ENCODE results near the gene STRA6. TPM values are rescaled to one million over a fixed set of nuclear protein-coding genes. Genes with fewer than 3 reads are reported as not detected.

Gene STRA6
- total and polyA plus RNA-seq, 5 donors = 0.20 to 0.58 (median 0.32) TPM

DNA sequence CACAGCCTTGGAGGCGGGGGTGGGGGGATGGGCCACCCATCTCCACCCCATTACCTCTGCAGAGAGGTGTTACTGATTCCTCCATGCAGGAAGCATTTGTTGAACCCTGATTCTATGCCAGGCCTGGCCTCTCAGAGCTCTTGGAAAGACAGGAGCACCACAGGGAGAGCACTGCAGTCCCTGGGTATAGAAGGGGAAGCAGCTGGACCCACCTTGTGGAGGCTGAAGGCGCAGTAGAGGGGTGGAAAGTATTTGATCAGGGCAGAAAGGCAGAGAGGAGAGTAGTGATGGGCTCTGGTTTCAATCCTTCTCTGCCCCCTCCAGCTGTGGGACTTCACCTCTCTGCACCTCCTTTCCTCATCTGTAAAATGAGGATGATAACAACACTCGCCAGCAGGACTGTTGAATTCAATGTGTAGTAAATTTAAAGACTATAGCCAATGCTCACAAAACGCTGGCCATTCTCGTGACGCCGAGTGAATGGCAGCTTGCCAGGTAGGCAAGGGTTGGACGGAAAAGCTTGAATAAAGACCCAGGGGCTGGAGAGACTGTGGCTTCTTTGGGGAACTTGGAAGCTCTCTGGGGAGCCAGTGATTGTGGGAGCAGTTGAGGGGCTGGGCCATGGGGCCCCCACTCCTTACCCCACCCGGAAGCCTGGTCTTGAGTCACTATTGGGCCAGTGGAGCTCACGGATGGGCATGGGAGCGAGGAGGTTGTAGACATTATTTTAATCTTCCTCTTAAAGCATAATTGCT lies 25.6 kb upstream of the STRA6 start:
- ATAC-seq = peak in 1 of 2 donors; percentile 8
- no peak overlapping the region for H3K4me3 ChIP-seq (ENCODE audit: low read length)
- 38% methylated on average over 11 of the region's 11 CpGs for WGBS
- DNase-seq = peak; percentile 43 to 67 (median 63)
- no peaks in the 10 kb centered on the region for H3K9me3 ChIP-seq (ENCODE audit: control insufficient read depth, low read length)
- no peaks in the 10 kb centered on the region for H3K27me3 ChIP-seq (ENCODE audit: control insufficient read depth, insufficient read depth)
- H3K4me1 ChIP-seq (ENCODE audit: control insufficient read depth, insufficient read depth, low read length) = no peaks in the 10 kb centered on the region
- H3K27ac ChIP-seq (ENCODE audit: low read length) = no peak overlapping the region
- intact Hi-C loops (cut with DNase I) = no loop called here

DNA sequence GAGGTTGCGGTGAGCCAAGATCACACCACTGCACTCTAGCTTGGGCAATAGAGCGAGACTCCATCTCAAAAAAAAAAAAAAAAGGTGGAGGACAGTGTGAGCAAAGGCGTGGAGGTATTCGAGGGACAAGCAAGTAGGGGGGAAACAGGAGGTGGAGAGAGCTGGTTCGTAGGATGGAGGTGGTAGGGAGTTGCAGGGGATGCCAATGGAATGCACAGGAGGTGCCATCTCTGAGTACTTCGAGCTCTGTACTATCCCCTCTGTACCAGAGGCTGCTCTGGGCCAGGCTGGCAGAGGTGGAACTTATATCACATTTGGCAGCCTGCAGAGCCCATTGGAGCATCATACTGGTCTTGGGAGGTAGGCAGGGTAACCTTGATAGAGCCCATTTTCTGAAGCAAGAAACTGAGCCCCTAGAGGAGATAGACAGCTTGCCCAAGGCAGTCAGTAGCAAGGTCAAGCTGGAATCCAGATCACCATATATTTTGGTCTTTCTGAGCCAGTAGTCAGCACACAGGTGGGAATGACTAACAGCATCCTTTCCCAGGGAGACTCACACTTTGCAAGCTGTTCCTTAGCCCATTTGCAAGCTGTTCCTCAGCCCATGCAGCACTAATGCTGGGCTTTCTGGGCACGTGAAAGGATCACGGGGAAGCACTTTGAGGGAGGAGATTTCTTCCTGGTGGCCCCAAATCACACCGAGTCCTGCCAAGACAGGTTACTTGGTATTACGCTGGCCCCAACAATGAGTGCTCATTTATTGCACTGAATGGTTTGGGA lies 24.4 kb upstream of the STRA6 start:
- intact Hi-C loops (cut with DNase I) = no loop called here
- 92% methylated on average over 10 of the region's 10 CpGs for WGBS
- Histone ChIP-seq H3K27ac (ENCODE audit: low read length) (no peak overlapping the region), H3K4me1 (ENCODE audit: control insufficient read depth, insufficient read depth, low read length) (no peaks in the 10 kb centered on the region), H3K9me3 (ENCODE audit: control insufficient read depth, low read length) (no peaks in the 10 kb centered on the region), H3K27me3 (ENCODE audit: control insufficient read depth, insufficient read depth) (no peaks in the 10 kb centered on the region), H3K4me3 (ENCODE audit: low read length) (no peak overlapping the region)
- peak in 2 of 3 donors; percentile 9 to 10 for DNase-seq
- ATAC-seq = no peak

DNA sequence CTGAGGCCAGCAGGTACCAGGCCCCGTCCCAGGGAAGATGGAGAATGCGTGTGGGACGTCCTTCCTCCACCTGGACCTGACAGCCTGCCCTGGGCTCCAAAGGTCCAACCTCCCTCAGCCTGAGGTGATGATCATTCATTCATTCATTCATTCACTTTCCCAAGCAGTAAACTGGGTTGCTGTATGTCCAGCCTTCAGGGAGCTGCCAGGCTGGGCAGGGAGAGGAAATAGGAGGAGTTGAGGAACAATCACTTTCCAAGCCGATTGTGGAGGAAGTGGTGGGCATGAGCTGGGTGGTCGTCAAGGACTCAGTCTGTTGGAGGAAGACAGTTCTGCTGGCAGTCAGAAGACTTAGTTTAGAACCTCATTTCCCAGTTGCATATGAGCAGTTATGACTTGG lies 23.3 kb upstream of the STRA6 start:
- H3K9me3 ChIP-seq (ENCODE audit: control insufficient read depth, low read length) = no peaks in the 10 kb centered on the region
- intact Hi-C loops (cut with DNase I) = no loop called here
- no peaks in the 10 kb centered on the region for H3K27me3 ChIP-seq (ENCODE audit: control insufficient read depth, insufficient read depth)
- H3K4me1 ChIP-seq (ENCODE audit: control insufficient read depth, insufficient read depth, low read length) = no peaks in the 10 kb centered on the region
- ATAC-seq (no peak), DNase-seq (peak in 1 of 3 donors; percentile 6)
- H3K4me3 ChIP-seq (ENCODE audit: low read length) = no peak overlapping the region
- H3K27ac ChIP-seq (ENCODE audit: low read length) = no peak overlapping the region
- 77% methylated on average over 5 of the region's 5 CpGs for WGBS

DNA sequence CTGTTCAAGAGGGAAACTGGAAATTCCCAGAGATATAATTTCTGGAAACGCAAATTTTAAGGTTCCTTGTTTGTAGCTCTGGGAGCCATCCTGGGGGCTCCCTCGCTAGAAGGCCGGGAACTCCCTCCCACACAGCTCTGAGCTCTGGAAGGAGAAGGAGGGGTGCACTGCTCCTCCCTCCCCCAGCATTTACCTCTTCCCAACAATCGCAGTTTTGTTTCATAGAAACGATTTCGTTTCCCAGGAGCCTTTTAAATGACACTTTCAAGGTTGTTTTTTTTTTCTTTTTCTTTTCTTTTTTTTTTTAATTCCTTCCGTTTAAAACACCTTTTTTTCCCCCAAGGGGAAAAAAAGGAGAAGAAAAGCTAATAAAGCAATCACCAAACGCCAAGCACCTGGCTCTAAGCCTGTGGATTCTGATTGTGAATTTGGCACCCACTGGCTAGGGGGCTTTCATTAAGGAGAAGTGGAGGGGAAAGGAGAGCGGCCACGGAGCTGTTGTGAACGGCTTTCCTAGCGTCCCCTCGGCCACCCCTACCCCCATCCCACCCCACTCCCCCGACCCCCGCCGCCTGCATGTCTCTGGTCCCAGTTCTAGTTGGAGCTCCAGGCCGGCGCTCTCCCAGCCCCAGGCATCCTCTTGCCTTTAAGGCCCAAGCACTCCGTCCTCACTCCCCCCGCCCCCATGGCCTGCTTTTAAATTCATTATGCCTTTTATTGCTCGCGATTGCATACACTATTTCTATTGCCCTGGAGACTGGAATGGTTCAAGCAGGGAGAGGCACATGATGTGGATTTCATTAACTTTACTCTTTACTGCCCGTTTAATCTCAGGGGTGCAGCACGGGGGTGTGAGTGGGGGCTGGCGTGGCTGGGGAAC lies 19.9 kb upstream of the STRA6 start:
- Histone ChIP-seq H3K4me1 (ENCODE audit: control insufficient read depth, insufficient read depth, low read length) (no peaks in the 10 kb centered on the region), H3K9me3 (ENCODE audit: control insufficient read depth, low read length) (no peaks in the 10 kb centered on the region), H3K27me3 (ENCODE audit: control insufficient read depth, insufficient read depth) (no peaks in the 10 kb centered on the region), H3K27ac (ENCODE audit: low read length) (no peak overlapping the region), H3K4me3 (ENCODE audit: low read length) (no peak overlapping the region)
- ATAC-seq (no peak), DNase-seq (peak in 2 of 3 donors; percentile 6 to 34)
- intact Hi-C loops (cut with DNase I) = no loop called here
- 62% methylated on average over 25 of the region's 25 CpGs for WGBS

DNA sequence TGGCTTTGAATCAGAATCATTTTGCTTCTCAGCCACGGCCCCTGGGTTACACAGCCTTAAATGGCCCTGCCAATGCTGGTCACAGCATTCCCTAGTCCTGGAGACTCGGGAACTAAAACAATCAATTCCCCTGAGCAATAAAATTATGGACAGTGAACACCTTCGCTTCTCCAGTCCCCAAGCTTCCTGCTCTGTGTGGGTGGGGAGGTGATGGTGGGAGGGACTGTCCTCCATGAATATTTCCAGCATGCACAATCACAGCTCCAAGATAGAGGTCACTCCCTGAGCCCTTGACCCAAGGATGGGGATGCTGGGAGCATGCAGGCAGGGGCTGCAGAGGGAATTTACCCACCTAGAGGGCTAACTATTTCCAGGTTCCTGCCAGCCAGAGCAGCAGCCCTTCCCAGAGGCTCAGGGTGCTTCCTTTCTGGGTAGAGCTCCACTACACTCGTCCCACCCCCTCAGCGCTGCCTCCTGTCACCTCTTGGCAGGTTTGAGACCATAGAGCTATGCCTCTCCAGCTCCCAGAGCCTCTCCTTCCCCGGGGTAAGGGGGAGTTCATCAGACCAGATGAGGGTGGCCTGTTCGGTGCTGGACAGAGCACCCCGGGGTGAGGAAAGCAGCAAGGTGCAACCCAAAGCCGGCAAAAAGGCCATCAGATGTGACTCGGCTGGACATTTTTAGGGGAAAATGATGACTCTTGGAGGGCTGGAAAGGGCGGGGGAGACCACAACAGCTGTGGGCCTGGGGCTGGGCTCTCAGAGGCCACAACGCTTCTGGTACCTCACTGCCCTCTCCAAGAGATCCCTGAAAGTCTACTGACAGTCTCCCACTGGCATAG lies 19.0 kb upstream of the STRA6 start:
- WGBS = 51% methylated on average over 12 of the region's 12 CpGs
- peak in 1 of 3 donors; percentile 20 for DNase-seq
- ATAC-seq = no peak
- intact Hi-C loops (cut with DNase I) = no loop called here
- Histone ChIP-seq H3K9me3 (ENCODE audit: control insufficient read depth, low read length) (no peaks in the 10 kb centered on the region), H3K27me3 (ENCODE audit: control insufficient read depth, insufficient read depth) (no peaks in the 10 kb centered on the region), H3K4me1 (ENCODE audit: control insufficient read depth, insufficient read depth, low read length) (no peaks in the 10 kb centered on the region), H3K27ac (ENCODE audit: low read length) (no peak overlapping the region), H3K4me3 (ENCODE audit: low read length) (no peak overlapping the region)

DNA sequence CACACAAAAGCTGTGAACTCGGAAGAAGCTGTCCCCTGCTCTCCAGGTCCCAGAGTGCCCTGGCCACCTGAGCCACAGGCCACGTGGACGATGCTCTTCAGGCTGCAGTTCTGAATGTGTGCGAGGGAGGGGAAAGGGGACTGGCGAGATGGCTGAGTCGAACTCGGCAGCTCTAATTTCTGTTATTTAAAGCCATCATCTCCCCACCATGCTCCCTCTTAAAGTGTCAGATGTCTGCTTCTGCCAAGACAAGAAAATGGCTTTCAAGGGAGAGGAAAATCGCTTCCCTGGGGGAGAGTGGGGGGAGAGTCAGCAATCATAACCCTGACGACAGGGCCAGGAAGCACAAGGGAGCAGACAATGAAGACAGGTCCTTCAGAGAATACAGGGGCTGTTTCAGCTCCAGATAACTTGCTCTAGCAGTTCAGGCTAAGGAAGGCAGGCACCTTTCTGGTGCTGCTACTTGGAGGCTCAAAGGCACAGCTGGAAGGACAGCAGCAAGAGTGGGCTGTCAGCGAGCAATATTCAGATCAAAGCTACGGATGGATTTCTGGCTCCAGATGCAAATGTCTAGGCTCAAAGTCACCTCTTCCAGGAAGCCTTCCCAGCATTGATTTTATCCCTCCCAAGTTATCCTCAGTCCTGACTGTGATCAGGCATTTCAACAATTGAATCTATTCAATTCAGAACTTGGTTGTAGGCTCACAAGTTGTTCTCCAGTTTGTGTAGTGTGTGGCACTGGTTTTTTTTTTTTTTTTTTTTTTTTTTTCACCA lies 18.1 kb upstream of the STRA6 start:
- WGBS = 53% methylated on average over 11 of the region's 11 CpGs
- Histone ChIP-seq H3K27ac (ENCODE audit: low read length) (no peak overlapping the region), H3K4me3 (ENCODE audit: low read length) (no peak overlapping the region), H3K27me3 (ENCODE audit: control insufficient read depth, insufficient read depth) (no peaks in the 10 kb centered on the region), H3K4me1 (ENCODE audit: control insufficient read depth, insufficient read depth, low read length) (no peaks in the 10 kb centered on the region), H3K9me3 (ENCODE audit: control insufficient read depth, low read length) (no peaks in the 10 kb centered on the region)
- intact Hi-C loops (cut with DNase I) = no loop called here
- DNase-seq (peak in 1 of 3 donors; percentile 8), ATAC-seq (no peak)

DNA sequence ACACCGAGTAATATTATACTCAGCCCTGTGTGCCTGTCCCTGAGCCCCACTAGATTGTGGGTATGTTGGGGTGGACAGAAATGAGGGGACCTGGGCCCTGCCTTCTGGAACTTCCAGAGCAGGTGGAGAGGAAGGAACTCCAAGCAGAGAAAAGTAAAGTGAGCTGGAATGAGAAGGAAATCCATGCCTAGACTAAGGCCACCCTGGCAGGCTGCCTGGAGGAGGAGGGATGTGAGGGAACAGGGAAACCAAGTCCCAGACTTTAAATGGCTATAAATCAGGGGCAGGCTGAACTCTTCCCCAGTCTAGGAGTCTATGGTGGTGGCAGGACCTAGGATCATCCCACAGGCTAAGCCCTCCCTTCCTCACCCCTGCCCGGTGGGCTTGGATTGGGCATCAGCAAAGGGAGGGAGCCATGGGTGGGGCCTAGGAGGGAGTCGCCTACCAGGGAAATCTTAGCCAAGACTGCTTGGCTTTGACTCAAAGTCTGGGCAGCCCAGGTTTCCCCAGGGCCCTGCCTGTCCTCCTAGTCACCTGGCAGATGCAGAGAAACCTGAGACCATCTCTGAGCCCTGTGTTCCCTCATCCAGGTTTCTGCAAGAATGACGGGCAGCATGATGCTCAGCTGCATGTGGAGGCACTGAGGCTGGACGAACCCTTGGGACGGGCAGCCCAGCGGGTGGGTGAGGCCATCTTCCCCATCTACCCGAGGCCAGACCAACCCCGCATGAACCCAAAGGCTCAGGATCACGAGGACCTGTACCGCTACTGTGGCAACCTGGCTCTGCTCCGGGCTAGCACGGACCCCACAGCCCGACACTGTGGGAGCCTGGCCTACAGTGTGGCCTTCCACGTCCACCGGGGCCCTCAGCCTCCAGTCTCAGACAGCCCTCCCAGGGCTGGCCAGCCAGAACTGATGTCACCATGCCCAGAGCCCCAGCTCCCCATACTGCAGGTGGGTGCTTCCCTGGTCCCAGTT lies 15.6 kb upstream of the STRA6 start:
- no peak overlapping the region for H3K4me3 ChIP-seq (ENCODE audit: low read length)
- DNase-seq = peak in 1 of 3 donors; percentile 39
- 95% methylated on average over 16 of the region's 16 CpGs for WGBS
- no peaks in the 10 kb centered on the region for H3K27me3 ChIP-seq (ENCODE audit: control insufficient read depth, insufficient read depth)
- no peaks in the 10 kb centered on the region for H3K9me3 ChIP-seq (ENCODE audit: control insufficient read depth, low read length)
- ATAC-seq = peak in 1 of 2 donors; percentile 9
- intact Hi-C loops (cut with DNase I) = no loop called here
- H3K4me1 ChIP-seq (ENCODE audit: control insufficient read depth, insufficient read depth, low read length) = peaks cover 4% of the 10 kb centered on the region
- no peak overlapping the region for H3K27ac ChIP-seq (ENCODE audit: low read length)

DNA sequence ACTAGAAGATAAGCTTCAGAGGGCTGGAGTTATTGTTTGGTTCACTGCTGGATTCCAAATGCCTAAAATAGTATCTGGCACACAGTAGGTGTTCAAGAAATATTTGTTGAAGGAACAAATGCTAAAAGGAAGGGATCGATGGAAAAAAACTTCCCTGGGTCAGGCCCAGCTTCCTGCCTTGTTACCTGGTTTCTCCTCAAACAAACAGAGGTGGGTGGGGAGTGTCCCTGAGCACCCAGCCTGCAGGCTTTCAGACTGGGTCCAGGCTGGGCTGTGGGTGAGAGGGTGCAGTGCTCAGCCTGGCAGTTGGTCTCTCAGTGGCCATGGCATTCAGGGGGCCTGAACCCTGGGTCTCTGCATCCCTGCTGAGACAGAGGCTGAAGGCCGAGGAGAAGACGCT lies 14.4 kb upstream of the STRA6 start:
- Histone ChIP-seq H3K9me3 (ENCODE audit: control insufficient read depth, low read length) (no peaks in the 10 kb centered on the region), H3K4me3 (ENCODE audit: low read length) (no peak overlapping the region), H3K4me1 (ENCODE audit: control insufficient read depth, insufficient read depth, low read length) (peaks cover 4% of the 10 kb centered on the region), H3K27ac (ENCODE audit: low read length) (no peak overlapping the region), H3K27me3 (ENCODE audit: control insufficient read depth, insufficient read depth) (no peaks in the 10 kb centered on the region)
- intact Hi-C loops (cut with DNase I) = no loop called here
- ATAC-seq (no peak), DNase-seq (no peak)
- WGBS = 88% methylated on average over 3 of the region's 3 CpGs

DNA sequence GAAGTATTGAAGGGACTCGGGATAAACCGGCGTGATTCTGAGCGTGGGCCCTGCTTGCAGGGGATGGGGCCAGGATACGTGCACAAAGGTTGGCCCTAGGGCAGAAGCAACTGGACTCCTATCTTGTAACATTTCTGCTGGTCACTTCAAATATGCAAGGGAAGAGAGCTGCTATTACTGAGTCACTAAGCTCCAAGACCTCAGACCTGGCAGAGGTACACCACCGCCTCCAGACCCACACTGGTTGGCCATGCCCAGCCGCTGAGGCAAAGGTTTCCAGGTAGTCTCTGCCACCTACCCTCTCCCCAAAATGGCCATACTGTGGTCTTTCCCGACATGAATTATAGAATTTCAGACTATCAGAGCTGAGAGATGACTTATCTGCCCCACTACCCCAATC lies 13.4 kb upstream of the STRA6 start:
- H3K4me1 ChIP-seq (ENCODE audit: control insufficient read depth, insufficient read depth, low read length) = peaks cover 4% of the 10 kb centered on the region
- WGBS = 89% methylated on average over 8 of the region's 8 CpGs
- ATAC-seq (no peak), DNase-seq (no peak)
- intact Hi-C loops (cut with DNase I) = no loop called here
- H3K27me3 ChIP-seq (ENCODE audit: control insufficient read depth, insufficient read depth) = no peaks in the 10 kb centered on the region
- H3K27ac ChIP-seq (ENCODE audit: low read length) = no peak overlapping the region
- no peaks in the 10 kb centered on the region for H3K9me3 ChIP-seq (ENCODE audit: control insufficient read depth, low read length)
- H3K4me3 ChIP-seq (ENCODE audit: low read length) = no peak overlapping the region
